Effector memory CD8-positive, alpha-beta T cell (primary cell): Measurements from ENCODE around the gene ZNG1B.
"Not testable (repeated sequence)": the region's sequence is repeated elsewhere in the genome, so short reads cannot be mapped to it uniquely, and the experiment has no call there.

Experiments used
- ATAC-seq: fragments of 150-1000 bp; cut with Tn5 transposase; replicated peaks from 2 replicates; pipeline ENCODE4 v1.10.0; 2021; ENCODE audit warnings: mild to moderate bottlenecking, moderate library complexity
- DNase-seq, 3 experiments: peaks; one replicate each; pipeline ENCODE4 v3.0.0; 2021
- H3K27ac Mint-ChIP-seq, 2 donors: one replicate each; pipeline ENCODE4 v1.8.0; 2022; ENCODE audit warnings: mild to moderate bottlenecking in 2 of 2, mixed read lengths in 2 of 2, moderate library complexity in 2 of 2
- H3K27me3 Mint-ChIP-seq, 2 donors: one replicate each; pipeline ENCODE4 v1.8.0; 2022; ENCODE audit warnings: mixed read lengths in 2 of 2
- H3K36me3 Mint-ChIP-seq: one replicate; pipeline ENCODE4 v1.8.0; 2022; ENCODE audit warnings: mild to moderate bottlenecking, moderate library complexity, mixed read lengths; ENCODE audit not compliant: insufficient read depth
- H3K4me1 Mint-ChIP-seq, 2 donors: one replicate each; pipeline ENCODE4 v1.8.0; 2022; ENCODE audit warnings: low read depth in 2 of 2, mixed read lengths in 2 of 2
- H3K4me3 Mint-ChIP-seq, 2 donors: one replicate each; pipeline ENCODE4 v1.8.0; 2022; ENCODE audit warnings: mild to moderate bottlenecking in 2 of 2, mixed read lengths in 2 of 2, moderate library complexity in 2 of 2
- H3K9me3 Mint-ChIP-seq, 2 donors: one replicate each; pipeline ENCODE4 v1.8.0; 2022; ENCODE audit warnings: mixed read lengths in 2 of 2

Gene ZNG1B

GRCh38 chr2:113542529-113542928 is 105.0 kb downstream of the ZNG1B start:
- H3K4me3 Mint-ChIP-seq: peak overlapping the region; percentile 81 to 84
- not testable (repeated sequence) for H3K27ac Mint-ChIP-seq, H3K9me3 Mint-ChIP-seq, H3K27me3 Mint-ChIP-seq, H3K4me1 Mint-ChIP-seq, ATAC-seq, H3K36me3 Mint-ChIP-seq, DNase-seq
